Epithelial cell of esophagus (primary cell): ENCODE data around the gene TGM6.

ENCODE experiments used
- DNase-seq: peaks from one replicate; pipeline ENCODE4 v3.0.0; 2010; ENCODE audit warnings: low read depth
- H3K4me3 ChIP-seq: 2 replicates; pipeline ENCODE4 v1.5.1; 2011; ENCODE audit warnings: mild to moderate bottlenecking, low read length, control low read depth
- TF ChIP-seq, protein P1 (sequence below): IDR thresholded peaks from 2 replicates; pipeline ENCODE4 v1.5.1; 2011; ENCODE audit warnings: low read depth, mild to moderate bottlenecking, low read length, control low read depth, inconsistent platforms; ENCODE audit not compliant: insufficient read depth; ENCODE audit errors: missing control alignments

The TGM6 gene

DNA sequence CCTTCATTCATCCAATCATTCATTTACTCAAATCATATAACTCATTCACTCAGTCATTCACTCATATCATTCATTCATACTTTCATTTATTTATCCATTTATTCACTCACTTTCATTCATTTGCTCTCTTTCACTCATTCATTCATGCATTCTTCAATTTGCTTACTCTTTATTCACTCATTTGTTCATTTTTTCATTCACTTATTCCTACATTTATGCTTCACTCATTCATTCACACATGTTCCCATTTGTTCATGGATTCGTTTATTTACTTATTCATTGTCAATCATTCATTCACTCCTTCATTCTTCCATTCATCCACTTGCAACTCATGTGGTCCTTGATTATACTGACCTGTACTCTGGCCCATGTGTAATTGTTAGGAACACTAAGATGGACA is 50.5 kb downstream of the TGM6 start:
- TF ChIP-seq, protein P1, sequence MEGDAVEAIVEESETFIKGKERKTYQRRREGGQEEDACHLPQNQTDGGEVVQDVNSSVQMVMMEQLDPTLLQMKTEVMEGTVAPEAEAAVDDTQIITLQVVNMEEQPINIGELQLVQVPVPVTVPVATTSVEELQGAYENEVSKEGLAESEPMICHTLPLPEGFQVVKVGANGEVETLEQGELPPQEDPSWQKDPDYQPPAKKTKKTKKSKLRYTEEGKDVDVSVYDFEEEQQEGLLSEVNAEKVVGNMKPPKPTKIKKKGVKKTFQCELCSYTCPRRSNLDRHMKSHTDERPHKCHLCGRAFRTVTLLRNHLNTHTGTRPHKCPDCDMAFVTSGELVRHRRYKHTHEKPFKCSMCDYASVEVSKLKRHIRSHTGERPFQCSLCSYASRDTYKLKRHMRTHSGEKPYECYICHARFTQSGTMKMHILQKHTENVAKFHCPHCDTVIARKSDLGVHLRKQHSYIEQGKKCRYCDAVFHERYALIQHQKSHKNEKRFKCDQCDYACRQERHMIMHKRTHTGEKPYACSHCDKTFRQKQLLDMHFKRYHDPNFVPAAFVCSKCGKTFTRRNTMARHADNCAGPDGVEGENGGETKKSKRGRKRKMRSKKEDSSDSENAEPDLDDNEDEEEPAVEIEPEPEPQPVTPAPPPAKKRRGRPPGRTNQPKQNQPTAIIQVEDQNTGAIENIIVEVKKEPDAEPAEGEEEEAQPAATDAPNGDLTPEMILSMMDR, result no peak
- no peak for DNase-seq
- H3K4me3 ChIP-seq, result no peak overlapping the region

DNA sequence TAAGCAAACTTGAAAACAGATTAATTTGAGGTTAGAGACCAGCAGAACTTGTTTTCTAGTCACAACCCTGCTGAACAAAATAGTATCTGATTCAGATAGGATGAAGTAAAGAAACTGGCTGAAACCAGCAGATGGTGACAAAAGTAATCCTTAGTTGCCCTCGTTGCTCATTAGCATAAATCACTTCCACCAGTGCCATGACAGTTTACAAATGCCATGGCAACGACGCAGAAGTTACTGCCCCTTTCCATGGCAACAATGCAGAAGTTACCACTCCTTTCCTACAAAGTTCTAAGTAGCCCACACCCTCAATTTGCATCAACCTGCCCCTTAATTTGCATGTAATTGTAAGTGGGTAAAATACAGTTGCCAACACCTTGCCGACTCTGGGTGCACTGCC is 66.1 kb downstream of the TGM6 start:
- no peak overlapping the region for H3K4me3 ChIP-seq
- TF ChIP-seq, protein P1, result no peak
- DNase-seq, result no peak

DNA sequence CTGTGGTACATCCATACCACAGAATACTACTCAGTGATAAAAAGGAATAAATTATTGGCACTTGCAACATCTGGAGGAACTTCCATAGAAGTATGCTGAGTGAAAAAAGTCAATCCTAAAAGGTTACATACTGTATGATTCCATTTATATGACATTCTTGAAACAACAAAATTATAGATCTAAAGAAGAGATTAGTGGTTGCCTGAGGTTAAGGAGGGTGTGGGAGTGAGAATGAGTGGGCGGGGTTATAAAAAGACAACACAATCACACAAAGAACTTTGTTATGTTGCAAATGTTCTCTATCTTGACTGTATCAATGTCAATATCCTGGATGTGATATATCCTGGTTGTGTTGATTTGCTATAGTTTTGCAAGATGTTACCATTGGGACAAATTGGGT is 68.7 kb downstream of the TGM6 start:
- no peak overlapping the region for H3K4me3 ChIP-seq
- DNase-seq, result no peak
- TF ChIP-seq, protein P1, result no peak

DNA sequence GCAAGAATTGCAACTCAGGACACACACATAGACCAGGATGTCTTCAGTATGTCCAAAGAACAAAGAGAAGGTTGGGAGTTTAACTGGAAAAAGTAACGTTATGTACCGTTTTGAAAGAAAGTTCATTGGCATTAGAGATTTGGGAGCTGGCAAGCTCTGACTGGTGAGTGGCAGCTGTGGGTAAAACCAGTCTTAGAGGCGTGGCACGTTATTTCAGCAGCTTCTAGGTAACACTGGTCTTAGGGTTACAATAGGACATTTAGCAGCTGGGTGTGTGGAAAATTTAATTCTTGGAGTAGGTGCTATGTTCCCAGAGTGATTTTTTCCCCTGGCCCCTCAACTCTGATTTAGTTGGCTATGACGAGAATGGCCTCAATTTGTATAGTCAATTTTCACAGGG is 70.7 kb downstream of the TGM6 start:
- DNase-seq, result peak; percentile 57
- H3K4me3 ChIP-seq, result no peak overlapping the region
- TF ChIP-seq, protein P1, result no peak

DNA sequence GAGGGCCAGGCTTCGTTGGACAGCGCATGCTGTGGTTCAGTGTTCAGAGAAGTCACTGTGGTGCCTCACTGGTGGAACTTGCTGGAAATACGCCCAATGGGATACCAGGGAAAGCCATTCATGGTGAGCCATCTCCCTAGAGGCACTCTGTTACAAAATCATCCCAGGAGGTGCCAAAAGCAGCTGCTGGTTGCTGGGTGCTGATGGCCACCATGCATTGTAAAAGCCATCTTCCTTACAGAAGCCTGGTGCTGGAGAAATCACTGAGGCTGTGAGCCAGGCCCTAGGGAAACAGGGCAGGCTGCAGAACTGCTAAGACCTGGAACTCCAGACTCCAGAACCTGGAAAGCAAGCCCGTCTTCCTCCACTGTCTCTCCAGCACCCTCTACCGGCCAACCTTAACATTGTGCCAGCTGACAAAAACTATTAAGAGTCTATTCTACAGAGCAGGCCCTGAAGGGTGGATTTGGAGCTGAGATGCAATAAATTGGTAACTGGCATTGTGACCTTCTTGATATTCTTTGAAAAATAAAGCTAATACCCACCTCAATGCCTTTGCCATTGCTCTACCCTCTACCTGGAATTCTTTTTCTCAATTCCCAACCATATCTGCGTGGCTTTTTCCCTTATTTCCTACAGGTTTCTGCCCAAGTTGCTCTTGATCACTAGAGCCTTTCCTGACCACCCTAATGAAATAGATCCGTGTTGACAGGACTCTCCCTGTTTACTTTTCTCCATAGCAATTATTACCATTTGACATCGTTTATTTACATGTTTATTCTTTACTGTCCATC is 71.4 kb downstream of the TGM6 start:
- no peak overlapping the region for H3K4me3 ChIP-seq
- TF ChIP-seq, protein P1, result peak; percentile 98
- peak; percentile 81 for DNase-seq

DNA sequence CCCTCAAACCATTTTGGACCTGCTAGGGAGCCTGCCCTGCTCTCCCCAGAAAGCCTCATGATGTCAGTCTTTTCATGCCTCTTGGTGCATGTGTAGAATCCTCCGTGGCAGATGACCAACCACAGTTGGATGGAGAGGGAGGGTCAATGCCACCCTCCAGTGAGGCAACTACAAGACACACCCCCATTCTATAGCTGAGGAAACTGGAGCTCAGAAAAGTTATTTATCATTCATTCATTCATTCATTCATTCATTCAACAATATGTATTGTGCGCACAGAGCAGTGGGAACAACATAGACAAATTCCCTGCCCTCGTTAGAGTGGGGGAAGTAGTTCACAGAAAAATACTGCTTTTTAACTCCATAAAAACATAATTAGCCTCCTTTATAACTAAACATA is 73.1 kb downstream of the TGM6 start:
- H3K4me3 ChIP-seq, result no peak overlapping the region
- DNase-seq, result no peak
- TF ChIP-seq, protein P1, result no peak

DNA sequence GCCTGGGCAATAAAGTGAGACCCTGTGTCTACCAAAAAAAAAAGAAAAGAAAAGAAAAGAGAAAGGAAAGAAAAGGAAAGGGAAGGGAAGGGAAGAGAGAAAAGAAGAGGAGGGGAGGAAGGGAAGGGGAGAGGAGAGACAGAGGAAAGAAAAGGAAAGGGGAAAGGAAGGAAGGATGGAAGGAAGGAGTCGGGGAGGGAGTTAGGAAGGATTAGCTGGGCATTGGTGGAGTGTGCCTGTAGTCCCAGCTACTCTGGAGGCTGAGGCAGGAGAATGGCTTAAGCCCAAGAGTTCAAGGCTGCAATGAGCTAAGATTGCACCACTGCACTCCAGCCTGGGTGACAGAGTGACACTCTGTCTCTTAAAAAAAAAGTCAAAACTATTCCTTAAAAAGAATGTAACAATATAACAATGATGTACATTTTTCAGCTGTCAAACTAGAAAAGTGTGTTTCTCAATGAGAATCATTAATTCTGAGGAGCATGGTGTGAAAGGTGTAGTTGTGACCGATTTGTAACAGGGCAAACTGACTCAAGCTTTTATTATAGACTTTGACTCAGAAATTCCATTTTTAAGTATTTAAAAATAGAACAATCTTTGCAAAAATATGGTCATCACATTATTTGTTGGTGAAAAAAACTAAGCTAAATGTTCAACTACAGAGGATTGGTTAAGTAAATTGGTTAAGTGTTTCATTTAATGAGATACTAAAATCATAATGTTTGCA is 75.2 kb downstream of the TGM6 start:
- no peak overlapping the region for H3K4me3 ChIP-seq
- no peak for DNase-seq
- TF ChIP-seq, protein P1, result no peak
